GM18867 (cell line): ENCODE measurements around the gene TDRD12.

ENCODE experiments used
- ATAC-seq: cut with Tn5 transposase; IDR thresholded peaks from one replicate; pipeline ENCODE4 v1.9.1; 2021; ENCODE audit warnings: mild to moderate bottlenecking, moderate library complexity; ENCODE audit not compliant: unreplicated experiment

TDRD12 gene

GRCh38 chr19:32719611-32720059 lies at the start of gene TDRD12:
Gene TDRD12 (plus strand): TSS chr19:32719767. CDS start chr19:32720073, 306 bp downstream.
- ATAC-seq = no peak

GRCh38 chr19:32671883-32672593 lies 47.5 kb upstream of the TDRD12 start:
- ATAC-seq = no peak

- no peak for ATAC-seq
These were observed 46.7 kb upstream of the TDRD12 start for GRCh38 chr19:32672841-32673240.

- no peak for ATAC-seq
These were observed 46.0 kb upstream of the TDRD12 start for GRCh38 chr19:32673573-32673972.

GRCh38 chr19:32674153-32674930 lies 45.2 kb upstream of the TDRD12 start:
- ATAC-seq = no peak

- ATAC-seq = peak; percentile 95
These were observed 44.4 kb upstream of the TDRD12 start, which contains the start of gene ANKRD27 for GRCh38 chr19:32674931-32675719. Gene ANKRD27 (minus strand): TSS chr19:32675180. CDS start chr19:32659015, 16,165 bp downstream.

- ATAC-seq = peak; percentile 34
These were observed 43.8 kb upstream of the TDRD12 start, which contains the start of gene RGS9BP for GRCh38 chr19:32675720-32676185. Gene RGS9BP (plus strand): TSS chr19:32675848. CDS start chr19:32676264, 416 bp downstream.

GRCh38 chr19:32676186-32676894 lies 43.2 kb upstream of the TDRD12 start:
- ATAC-seq = no peak

GRCh38 chr19:32676895-32677359 lies 42.6 kb upstream of the TDRD12 start:
- no peak for ATAC-seq

- ATAC-seq = no peak
These were observed 41.9 kb upstream of the TDRD12 start for GRCh38 chr19:32677657-32678056.

- no peak for ATAC-seq
These were observed 38.6 kb upstream of the TDRD12 start for GRCh38 chr19:32680986-32681385.

GRCh38 chr19:32682317-32682716 lies 37.2 kb upstream of the TDRD12 start:
- no peak for ATAC-seq

- ATAC-seq = no peak
These were observed 32.6 kb upstream of the TDRD12 start for GRCh38 chr19:32686847-32687475.

- ATAC-seq = no peak
These were observed 31.9 kb upstream of the TDRD12 start for GRCh38 chr19:32687681-32688080.

GRCh38 chr19:32688311-32688710 lies 31.3 kb upstream of the TDRD12 start:
- ATAC-seq = no peak

GRCh38 chr19:32691291-32691951 lies 28.1 kb upstream of the TDRD12 start, which contains the start of gene NUDT19:
Gene NUDT19 (plus strand): TSS chr19:32691821. CDS start chr19:32691961, 140 bp downstream.
- ATAC-seq = peak; percentile 91

GRCh38 chr19:32691952-32692726 lies 27.4 kb upstream of the TDRD12 start:
- peak; percentile 65 for ATAC-seq

- no peak for ATAC-seq
These were observed 26.9 kb upstream of the TDRD12 start for GRCh38 chr19:32692727-32693061.
